Measurements from ENCODE around the gene MERTK. TPM values are rescaled to one million over a fixed set of nuclear protein-coding genes. Genes with fewer than 3 reads are reported as not detected.

Gene MERTK
- total and polyA plus RNA-seq, 2 donors from 2014 or later = 9.2 to 32.2 TPM

- Histone ChIP-seq H3K36me3 (ENCODE audit: control insufficient read depth in 2 of 3, insufficient read depth in 3 of 3, low read length in 3 of 3) (no peaks in the 10 kb centered on the region), H3K9me3 (ENCODE audit: control insufficient read depth in 2 of 3, insufficient read depth in 1 of 3, low read length in 3 of 3) (no peaks in the 10 kb centered on the region), H3K27ac (ENCODE audit: low read depth in 2 of 2, low read length in 2 of 2) (no peak overlapping the region), H3K4me1 (ENCODE audit: control insufficient read depth in 2 of 3, insufficient read depth in 2 of 3, low read depth in 1 of 3, low read length in 3 of 3) (peaks cover 3 to 13% (median 11%) of the 10 kb centered on the region in 3 donors), H3K9ac (ENCODE audit: low read length in 3 of 3) (no peak overlapping the region), H3K4me3 (ENCODE audit: low read length in 3 of 3) (no peak overlapping the region), H3K27me3 (ENCODE audit: control insufficient read depth, insufficient read depth, low read length) (no peaks in the 10 kb centered on the region)
- no peak for FAIRE-seq
- TF ChIP-seq CTCF (IDR thresholded peaks at IDR 0.05; ENCODE audit: borderline replicate concordance, extremely low read depth, insufficient read depth) = no peak
- intact Hi-C loops (cut with DNase I) = loop anchor here (5.0 kb wide), 1 partner anchor 151 kb away; no protein-coding TSS in a partner anchor
- DNase-seq = no peak
Observed at GRCh38 chr2:111896576-111896975, 1.8 kb upstream of the MERTK start.

- Histone ChIP-seq H3K27ac (ENCODE audit: low read depth in 2 of 2, low read length in 2 of 2) (peak overlapping the region; percentile 72 to 87), H3K9ac (ENCODE audit: low read length in 3 of 3) (peak overlapping the region; percentile 42 to 83 (median 77)), H3K4me1 (ENCODE audit: control insufficient read depth in 2 of 3, insufficient read depth in 2 of 3, low read depth in 1 of 3, low read length in 3 of 3) (peaks cover 3 to 18% (median 14%) of the 10 kb centered on the region in 3 donors), H3K27me3 (ENCODE audit: control insufficient read depth, insufficient read depth, low read length) (no peaks in the 10 kb centered on the region), H3K36me3 (ENCODE audit: control insufficient read depth in 2 of 3, insufficient read depth in 3 of 3, low read length in 3 of 3) (no peaks in the 10 kb centered on the region), H3K4me3 (ENCODE audit: low read length in 3 of 3) (peak overlapping the region; percentile 75 to 91 (median 84)), H3K9me3 (ENCODE audit: control insufficient read depth in 2 of 3, insufficient read depth in 1 of 3, low read length in 3 of 3) (no peaks in the 10 kb centered on the region)
- FAIRE-seq (no peak), DNase-seq (no peak)
- intact Hi-C loops (cut with DNase I) = loop anchor here (5.0 kb wide), 1 partner anchor 150 kb away; no protein-coding TSS in a partner anchor
- no peak for TF ChIP-seq CTCF (IDR thresholded peaks at IDR 0.05; ENCODE audit: borderline replicate concordance, extremely low read depth, insufficient read depth)
Observed at GRCh38 chr2:111897630-111897923, 830 bp upstream of the MERTK start.

- Histone ChIP-seq H3K36me3 (ENCODE audit: control insufficient read depth in 2 of 3, insufficient read depth in 3 of 3, low read length in 3 of 3) (no peaks in the 10 kb centered on the region), H3K27ac (ENCODE audit: low read depth in 2 of 2, low read length in 2 of 2) (peak overlapping the region; percentile 82 to 88), H3K9ac (ENCODE audit: low read length in 3 of 3) (peak overlapping the region; percentile 20 to 37 (median 35))
Observed at GRCh38 chr2:111898703-111899514, 502 bp downstream of the MERTK start.

More at GRCh38 chr2:111898703-111899514, 502 bp downstream of the MERTK start:
- no peaks in the 10 kb centered on the region for H3K9me3 ChIP-seq (ENCODE audit: control insufficient read depth in 2 of 3, insufficient read depth in 1 of 3, low read length in 3 of 3)
- H3K27me3 ChIP-seq (ENCODE audit: control insufficient read depth, insufficient read depth, low read length) = no peaks in the 10 kb centered on the region
- no peak for DNase-seq
- intact Hi-C loops (cut with DNase I) = loop anchor here (5.0 kb wide), 1 partner anchor 148 kb away; no protein-coding TSS in a partner anchor
- peak overlapping the region; percentile 60 to 71 (median 62) for H3K4me3 ChIP-seq (ENCODE audit: low read length in 3 of 3)
- no peak for TF ChIP-seq CTCF (IDR thresholded peaks at IDR 0.05; ENCODE audit: borderline replicate concordance, extremely low read depth, insufficient read depth)
- FAIRE-seq = no peak
- peaks cover 3 to 29% (median 17%) of the 10 kb centered on the region in 3 donors for H3K4me1 ChIP-seq (ENCODE audit: control insufficient read depth in 2 of 3, insufficient read depth in 2 of 3, low read depth in 1 of 3, low read length in 3 of 3)

Data from kidney (tissue), 14 donors.